ENCODE results near the gene GXYLT2.
"Not testable (repeated sequence)": the region's sequence is repeated elsewhere in the genome, so short reads cannot be mapped to it uniquely, and the experiment has no call there.

GXYLT2 gene

GRCh38 chr3:72969766-72970165, 81.9 kb downstream of the GXYLT2 start:
- in situ Hi-C loops (cut with HindIII; ENCODE audit: low sequenced_read_pairs) = no loop called here

DNA sequence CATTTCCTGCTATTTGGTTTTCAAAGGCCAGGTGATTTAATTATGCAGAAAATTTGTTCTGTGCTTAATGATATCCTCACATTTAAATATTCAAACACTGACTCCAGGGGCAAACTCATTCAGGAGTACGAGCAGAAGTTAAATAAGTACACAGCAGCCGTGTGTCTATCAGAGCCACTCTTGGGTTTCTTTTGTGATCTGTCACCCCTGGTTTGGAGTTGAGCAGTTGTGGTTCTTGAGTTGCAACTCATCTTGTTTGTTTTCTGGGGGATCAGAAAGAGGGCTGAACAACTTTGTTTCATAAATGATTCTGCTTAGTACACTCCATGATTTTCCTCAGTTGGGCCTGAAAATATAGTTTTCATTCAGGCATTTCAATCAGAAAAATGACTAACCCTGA, 83.1 kb downstream of the GXYLT2 start:
- in situ Hi-C loops (cut with HindIII; ENCODE audit: low sequenced_read_pairs) = no loop called here

DNA sequence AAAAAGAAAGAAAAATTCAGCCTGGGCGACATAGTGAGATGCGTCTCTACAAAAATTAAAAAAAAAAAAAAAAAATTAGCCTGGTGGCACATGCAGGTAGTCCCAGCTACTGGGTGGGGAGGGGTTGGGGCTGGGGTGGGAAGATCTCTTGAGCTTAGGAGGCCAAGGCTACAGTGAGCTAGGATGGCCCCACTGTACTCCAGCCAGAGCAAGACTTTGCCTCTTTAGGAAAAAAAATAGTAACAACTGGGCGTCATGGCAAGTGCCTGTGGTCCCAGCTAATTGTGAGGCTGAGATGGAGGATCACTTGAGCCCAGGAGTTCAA, 84.8 kb downstream of the GXYLT2 start:
- in situ Hi-C loops (cut with HindIII; ENCODE audit: low sequenced_read_pairs) = no loop called here

DNA sequence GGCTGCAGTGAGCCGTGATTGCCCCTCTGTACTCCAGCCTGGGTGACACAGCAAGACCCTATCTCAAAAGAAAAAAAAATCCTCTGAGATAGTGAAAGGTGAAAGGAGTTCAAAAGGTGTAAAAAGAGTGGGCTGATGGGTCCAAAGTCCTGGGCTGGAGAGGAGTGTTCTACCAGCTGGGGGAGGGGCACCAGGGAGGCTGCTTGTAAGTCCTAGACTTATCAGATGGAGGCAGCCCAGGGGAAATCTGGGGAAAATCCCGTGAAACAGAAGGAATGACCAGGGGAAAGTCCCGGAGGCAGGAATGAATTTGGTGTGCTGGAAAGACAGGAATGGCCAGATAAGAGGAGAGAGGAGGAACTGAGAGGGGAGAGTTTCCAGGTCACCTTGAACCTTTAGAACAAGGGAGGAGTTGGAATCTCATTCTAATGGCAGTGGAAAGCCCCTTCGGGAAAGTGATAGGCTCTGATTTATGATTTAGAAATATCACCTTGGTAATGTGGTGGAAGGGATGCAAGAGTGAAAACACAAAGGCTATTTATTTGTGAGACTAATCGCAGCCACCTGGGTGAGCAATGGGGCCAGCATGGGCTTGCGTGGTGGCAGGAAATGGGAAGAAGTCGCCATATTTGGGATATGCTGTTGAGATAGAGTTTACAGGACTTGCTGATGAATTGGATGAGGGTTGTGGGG, 85.3 kb downstream of the GXYLT2 start:
- in situ Hi-C loops (cut with HindIII; ENCODE audit: low sequenced_read_pairs) = no loop called here

GRCh38 chr3:72973786-72974185, 85.9 kb downstream of the GXYLT2 start:
- in situ Hi-C loops (cut with HindIII; ENCODE audit: low sequenced_read_pairs) = no loop called here

DNA sequence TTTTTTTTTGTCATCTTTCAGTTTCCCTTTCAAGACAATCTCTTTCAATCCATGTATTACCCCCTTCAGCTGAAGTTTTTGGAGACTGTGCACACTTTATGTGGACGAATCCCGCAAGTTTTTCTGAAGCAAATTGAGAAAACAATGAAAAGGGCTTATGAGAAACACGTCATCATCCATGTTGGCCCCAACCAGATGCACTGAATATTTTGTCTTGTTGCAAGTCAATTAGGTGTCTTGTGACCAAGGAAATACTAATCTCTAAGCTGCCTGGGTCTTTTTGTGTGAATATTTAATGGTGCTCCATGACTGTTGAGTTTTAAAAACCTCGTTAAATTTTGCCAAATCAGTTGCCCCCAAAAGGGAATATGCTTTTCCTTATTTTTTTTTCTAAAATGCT, 87.1 kb downstream of the GXYLT2 start:
- in situ Hi-C loops (cut with HindIII; ENCODE audit: low sequenced_read_pairs) = no loop called here

GRCh38 chr3:72976281-72976741, 88.5 kb downstream of the GXYLT2 start:
- in situ Hi-C loops (cut with HindIII; ENCODE audit: low sequenced_read_pairs) = no loop called here

GRCh38 chr3:72977060-72977808, 89.4 kb downstream of the GXYLT2 start:
- in situ Hi-C loops (cut with HindIII; ENCODE audit: low sequenced_read_pairs) = no loop called here

- in situ Hi-C loops (cut with HindIII; ENCODE audit: low sequenced_read_pairs) = loop anchor here (5.0 kb wide), 1 partner anchor 35 kb away; no protein-coding TSS in a partner anchor
Measured at GRCh38 chr3:72982609-72983366, 94.9 kb downstream of the GXYLT2 start.

DNA sequence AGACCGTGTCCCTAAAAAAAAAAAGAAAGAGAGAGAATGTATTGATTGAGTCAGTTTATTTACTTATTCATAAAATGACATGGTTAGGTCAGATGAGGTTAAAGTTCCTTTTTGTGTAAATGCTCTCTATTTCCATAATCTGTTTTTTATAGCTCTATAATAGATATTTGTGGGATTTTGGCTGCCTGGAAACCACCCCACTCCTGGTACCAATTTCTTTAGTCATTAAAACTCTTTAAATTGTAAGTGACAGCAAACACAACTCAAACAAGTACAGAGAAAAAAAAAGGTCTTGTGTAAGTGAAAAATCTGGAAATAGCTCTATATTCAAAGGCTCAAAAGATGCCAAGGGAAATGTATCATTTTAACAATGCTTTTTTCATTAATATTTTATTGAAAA, 97.7 kb downstream of the GXYLT2 start:
- in situ Hi-C loops (cut with HindIII; ENCODE audit: low sequenced_read_pairs) = no loop called here

- in situ Hi-C loops (cut with HindIII; ENCODE audit: low sequenced_read_pairs) = no loop called here
Measured at GRCh38 chr3:72990701-72991395, 103.0 kb downstream of the GXYLT2 start.

DNA sequence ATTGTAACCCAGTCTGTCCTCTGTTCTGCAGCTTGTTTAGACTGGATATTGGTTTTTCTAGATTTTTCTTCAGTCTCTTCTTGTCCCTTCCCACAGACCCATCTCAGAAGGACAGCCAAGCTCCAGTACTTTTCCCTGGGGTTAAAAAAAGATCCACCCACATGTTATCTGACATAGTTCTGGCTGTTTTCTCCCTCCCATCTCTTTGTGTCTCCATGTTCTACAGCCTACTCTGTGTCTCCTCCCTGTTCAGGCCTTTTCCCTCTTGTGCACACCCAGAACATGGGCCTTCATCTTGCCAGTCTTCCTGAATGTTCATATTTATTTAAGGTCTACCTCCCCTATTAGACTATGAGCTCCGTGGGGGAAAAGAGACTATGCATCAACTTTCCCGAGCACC, 103.7 kb downstream of the GXYLT2 start:
- in situ Hi-C loops (cut with HindIII; ENCODE audit: low sequenced_read_pairs) = no loop called here

- in situ Hi-C loops (cut with HindIII; ENCODE audit: low sequenced_read_pairs) = no loop called here
Measured at GRCh38 chr3:72993391-72993790, 105.5 kb downstream of the GXYLT2 start.

GRCh38 chr3:72995337-72995736, 107.5 kb downstream of the GXYLT2 start:
- in situ Hi-C loops (cut with HindIII; ENCODE audit: low sequenced_read_pairs) = no loop called here

DNA sequence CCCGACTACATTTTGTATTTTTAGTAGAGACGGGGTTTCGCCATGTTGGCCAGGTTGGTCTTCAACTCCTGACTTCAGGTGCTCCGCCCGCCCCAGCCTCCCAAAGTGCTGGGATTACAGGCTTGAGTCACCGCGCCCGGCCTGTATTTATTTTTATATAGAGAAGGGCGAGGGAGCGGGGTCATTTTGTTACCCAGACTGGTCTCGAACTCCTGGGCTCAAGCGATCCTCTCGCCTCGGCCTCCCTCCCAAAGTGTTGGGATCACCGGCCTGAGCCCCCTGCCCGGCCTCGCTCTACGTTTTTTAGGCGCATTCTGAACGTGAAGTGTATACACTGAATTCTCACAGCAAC, 108.3 kb downstream of the GXYLT2 start:
- in situ Hi-C loops (cut with HindIII; ENCODE audit: low sequenced_read_pairs) = no loop called here

GRCh38 chr3:72996473-72997333, 108.9 kb downstream of the GXYLT2 start, which contains the start of gene PPP4R2:
PPP4R2 (plus strand) TSS chr3:72996811; CDS start chr3:72997038, 227 bp downstream.
- in situ Hi-C loops (cut with HindIII; ENCODE audit: low sequenced_read_pairs) = no loop called here

GRCh38 chr3:72997421-72997961, 109.6 kb downstream of the GXYLT2 start:
- in situ Hi-C loops (cut with HindIII; ENCODE audit: low sequenced_read_pairs) = no loop called here

- in situ Hi-C loops (cut with HindIII; ENCODE audit: low sequenced_read_pairs) = no loop called here
Measured at GRCh38 chr3:72998466-72998865, 110.6 kb downstream of the GXYLT2 start.

DNA sequence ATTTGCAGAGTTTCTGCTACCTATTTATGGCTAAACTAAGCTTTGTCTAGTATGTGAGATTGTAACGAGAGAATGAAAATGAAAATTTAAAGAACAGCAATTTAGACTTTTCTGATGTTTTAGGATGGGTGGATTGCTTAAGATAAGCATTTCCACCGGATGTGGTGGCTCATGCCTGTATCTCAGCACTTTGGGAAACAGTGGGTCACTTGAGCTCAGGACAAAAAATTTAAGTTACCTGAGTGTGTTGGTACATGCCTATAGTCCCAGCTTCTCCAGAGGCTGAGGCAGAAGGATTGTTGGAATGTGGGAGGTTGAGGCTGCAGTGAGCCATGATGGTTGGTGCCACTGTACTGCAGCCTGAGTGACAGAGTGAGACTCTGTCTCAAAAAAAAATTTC, 112.1 kb downstream of the GXYLT2 start:
- in situ Hi-C loops (cut with HindIII; ENCODE audit: low sequenced_read_pairs) = no loop called here

- in situ Hi-C loops (cut with HindIII; ENCODE audit: low sequenced_read_pairs) = not testable (repeated sequence)
Measured at GRCh38 chr3:73003050-73003449, 115.2 kb downstream of the GXYLT2 start.

Data from DLD1 (cell line).